HEK293 (cell line): Measurements from ENCODE around the gene IGSF21.

ENCODE experiments used
- CTCF ChIP-seq: fragments of 450-650 bp; formaldehyde crosslinking; IDR thresholded peaks from 2 replicates; pipeline ENCODE4 v1.5.1; 2016; ENCODE audit warnings: missing biosample characterization, missing genetic modification characterization
- KLF17 ChIP-seq: fragments of 450-650 bp; formaldehyde crosslinking; IDR thresholded peaks from 2 replicates; pipeline ENCODE4 v1.5.1; 2016; ENCODE audit warnings: missing biosample characterization, missing genetic modification characterization
- REPIN1 ChIP-seq: fragments of 450-650 bp; formaldehyde crosslinking; IDR thresholded peaks from 2 replicates; pipeline ENCODE4 v1.5.1; 2017; ENCODE audit warnings: missing biosample characterization, missing genetic modification characterization, low read depth
- REST ChIP-seq: fragments of 450-650 bp; formaldehyde crosslinking; IDR thresholded peaks from 2 replicates; pipeline ENCODE4 v1.5.1; 2016; ENCODE audit warnings: missing biosample characterization, missing genetic modification characterization
- WT1 ChIP-seq: fragments of 450-650 bp; formaldehyde crosslinking; IDR thresholded peaks from 2 replicates; pipeline ENCODE4 v1.5.1; 2016; ENCODE audit warnings: missing biosample characterization, missing genetic modification characterization
- ZNF155 ChIP-seq: fragments of 450-650 bp; formaldehyde crosslinking; IDR thresholded peaks from 2 replicates; pipeline ENCODE4 v1.5.1; 2016; ENCODE audit warnings: missing biosample characterization, missing genetic modification characterization
- ZNF223 ChIP-seq: fragments of 450-650 bp; formaldehyde crosslinking; IDR thresholded peaks from 2 replicates; pipeline ENCODE4 v1.5.1; 2016; ENCODE audit warnings: missing biosample characterization, missing genetic modification characterization
- ZNF24 ChIP-seq: fragments of 450-650 bp; formaldehyde crosslinking; IDR thresholded peaks from 2 replicates; pipeline ENCODE4 v1.5.1; 2016; ENCODE audit warnings: missing biosample characterization, missing genetic modification characterization
- ZNF76 ChIP-seq: fragments of 450-650 bp; formaldehyde crosslinking; IDR thresholded peaks from 2 replicates; pipeline ENCODE4; 2016; ENCODE audit warnings: low read depth, missing biosample characterization, missing genetic modification characterization, borderline replicate concordance
- TF ChIP-seq, protein P1 (sequence below): fragments of 450-650 bp; formaldehyde crosslinking; IDR thresholded peaks from 2 replicates; pipeline ENCODE4 v1.5.1; 2016; ENCODE audit warnings: missing biosample characterization, missing genetic modification characterization

- TF ChIP-seq REST (tag by site-specific recombination) (no peak), ZNF24 (tag by site-specific recombination) (no peak), REPIN1 (tag by site-specific recombination) (no peak), CTCF (no peak), ZNF76 (tag by site-specific recombination) (no peak), WT1 (tag by site-specific recombination) (no peak), ZNF155 (tag by site-specific recombination) (no peak), KLF17 (tag by site-specific recombination) (no peak), ZNF223 (tag by site-specific recombination) (no peak)
- TF ChIP-seq, protein P1, sequence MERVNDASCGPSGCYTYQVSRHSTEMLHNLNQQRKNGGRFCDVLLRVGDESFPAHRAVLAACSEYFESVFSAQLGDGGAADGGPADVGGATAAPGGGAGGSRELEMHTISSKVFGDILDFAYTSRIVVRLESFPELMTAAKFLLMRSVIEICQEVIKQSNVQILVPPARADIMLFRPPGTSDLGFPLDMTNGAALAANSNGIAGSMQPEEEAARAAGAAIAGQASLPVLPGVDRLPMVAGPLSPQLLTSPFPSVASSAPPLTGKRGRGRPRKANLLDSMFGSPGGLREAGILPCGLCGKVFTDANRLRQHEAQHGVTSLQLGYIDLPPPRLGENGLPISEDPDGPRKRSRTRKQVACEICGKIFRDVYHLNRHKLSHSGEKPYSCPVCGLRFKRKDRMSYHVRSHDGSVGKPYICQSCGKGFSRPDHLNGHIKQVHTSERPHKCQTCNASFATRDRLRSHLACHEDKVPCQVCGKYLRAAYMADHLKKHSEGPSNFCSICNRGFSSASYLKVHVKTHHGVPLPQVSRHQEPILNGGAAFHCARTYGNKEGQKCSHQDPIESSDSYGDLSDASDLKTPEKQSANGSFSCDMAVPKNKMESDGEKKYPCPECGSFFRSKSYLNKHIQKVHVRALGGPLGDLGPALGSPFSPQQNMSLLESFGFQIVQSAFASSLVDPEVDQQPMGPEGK, result no peak
These were observed 83.0 kb downstream of the IGSF21 start for GRCh38 chr1:18190598-18190997.
